ENCODE results near the gene ATXN2L.
A peak's percentile ranks its signal among the peaks of the same experiment; 100 is the strongest.
"Not testable (repeated sequence)": the region's sequence is repeated elsewhere in the genome, so short reads cannot be mapped to it uniquely, and the experiment has no call there.

ATXN2L gene

GRCh38 chr16:28822520-28823290, at the start of gene ATXN2L:
TSS of gene ATXN2L (plus strand) at chr16:28822999. CDS start at chr16:28823260, 261 bp downstream.
- DNase-seq, result peak; percentile 70 to 96

DNA sequence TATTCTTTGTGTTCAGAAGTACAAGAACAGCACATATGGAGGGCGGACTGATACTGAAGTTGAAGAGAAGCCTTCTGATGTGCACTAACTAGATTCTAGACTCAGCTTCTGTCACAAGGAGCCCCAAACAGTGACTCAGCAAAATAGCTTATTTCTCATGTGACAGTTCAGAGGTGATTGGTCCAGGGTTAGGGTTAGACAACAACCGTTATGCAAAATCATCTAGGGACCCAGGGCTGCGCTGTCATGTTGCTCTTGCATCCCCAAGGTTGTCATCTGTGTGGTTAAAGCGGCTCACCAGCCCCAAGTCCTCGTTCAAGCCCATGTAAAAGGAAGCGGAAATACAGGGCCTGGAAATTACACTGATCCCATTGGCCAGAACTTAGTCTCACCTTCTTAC, 41.1 kb upstream of the ATXN2L start:
- DNase-seq, result not testable (repeated sequence)

DNA sequence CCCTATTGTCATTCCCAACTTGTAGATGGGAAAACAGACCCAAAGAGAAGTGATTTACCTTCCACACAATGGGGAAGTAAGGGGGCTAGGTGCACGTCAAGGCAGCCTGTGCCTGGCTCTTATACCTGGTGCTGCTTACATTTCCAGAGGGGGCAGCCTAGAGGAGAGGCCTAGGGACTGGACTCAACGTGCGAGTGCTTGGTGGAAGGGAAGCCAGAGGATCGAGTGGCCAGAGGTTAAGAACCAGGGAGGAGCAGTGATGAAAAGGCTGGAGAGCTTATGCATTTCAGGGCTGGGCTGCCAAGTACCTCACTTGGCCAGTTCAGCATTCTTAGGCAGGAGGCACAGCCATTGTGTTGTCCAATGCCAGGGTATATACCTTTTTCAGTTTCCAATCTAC, 40.4 kb upstream of the ATXN2L start:
- DNase-seq, result not testable (repeated sequence)

- DNase-seq, result peak in 1 of 2 experiments; percentile 23
These were observed 20.4 kb upstream of the ATXN2L start for GRCh38 chr16:28802235-28803019.

DNA sequence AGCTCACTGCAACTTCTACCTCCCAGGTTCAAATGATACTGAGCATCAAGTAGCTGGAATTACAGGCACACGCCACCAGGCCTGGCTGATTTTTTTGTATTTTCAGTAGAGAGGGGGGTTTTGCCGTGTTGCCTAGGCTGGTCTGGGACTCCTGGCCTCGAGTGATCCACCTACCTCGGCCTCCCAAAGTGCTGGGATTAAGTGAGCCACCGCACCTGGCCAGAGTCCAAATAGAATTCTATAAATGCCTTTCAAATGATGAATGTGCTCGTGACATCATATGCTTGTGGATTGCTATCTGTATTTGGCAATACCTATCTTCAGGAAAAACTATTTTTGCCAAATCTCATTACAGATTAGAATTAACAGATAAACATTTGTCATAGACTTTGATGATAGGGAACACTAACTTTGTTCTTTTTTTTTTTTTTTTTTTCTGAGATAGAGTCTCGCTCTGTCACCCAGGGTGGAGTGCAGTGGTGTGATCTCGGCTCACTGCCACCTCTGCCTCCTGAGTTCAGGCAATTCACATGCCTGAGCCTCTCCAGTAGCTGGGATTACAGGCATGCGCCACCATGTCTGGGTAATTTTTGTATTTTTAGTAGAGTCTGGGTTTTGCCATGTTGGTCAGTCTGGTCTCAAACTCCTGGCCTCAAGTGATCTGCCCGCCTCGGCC, 15.2 kb upstream of the ATXN2L start:
- DNase-seq, result not testable (repeated sequence)

DNA sequence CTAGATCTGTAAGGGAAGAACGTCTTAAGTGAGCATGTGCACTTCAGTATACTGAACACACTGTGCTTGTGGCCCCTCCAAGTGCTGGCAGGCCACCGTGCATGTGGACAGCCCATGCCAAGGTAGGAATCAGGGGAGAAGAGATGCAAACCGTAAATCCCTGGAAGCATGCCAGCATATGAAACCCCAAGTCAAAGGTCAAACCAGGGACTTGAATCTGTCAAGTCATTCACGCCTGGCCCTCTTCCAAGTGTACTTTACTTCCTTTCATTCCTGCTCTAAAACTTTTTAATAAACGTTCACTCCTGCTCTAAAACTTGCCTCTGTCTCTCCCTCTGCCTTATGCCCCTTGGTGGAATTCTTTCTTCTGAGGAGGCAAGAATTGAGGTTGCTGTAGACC, 2.8 kb upstream of the ATXN2L start:
- no peak for DNase-seq

- not testable (repeated sequence) for DNase-seq
These were observed 2.3 kb upstream of the ATXN2L start for GRCh38 chr16:28820546-28820945.

GRCh38 chr16:28821874-28822519, 802 bp upstream of the ATXN2L start:
- DNase-seq, result no peak

- DNase-seq, result no peak
These were observed 583 bp downstream of the ATXN2L start for GRCh38 chr16:28823291-28823872.

GRCh38 chr16:28823873-28824716, 1.3 kb downstream of the ATXN2L start:
- peak; percentile 89 to 93 for DNase-seq

DNA sequence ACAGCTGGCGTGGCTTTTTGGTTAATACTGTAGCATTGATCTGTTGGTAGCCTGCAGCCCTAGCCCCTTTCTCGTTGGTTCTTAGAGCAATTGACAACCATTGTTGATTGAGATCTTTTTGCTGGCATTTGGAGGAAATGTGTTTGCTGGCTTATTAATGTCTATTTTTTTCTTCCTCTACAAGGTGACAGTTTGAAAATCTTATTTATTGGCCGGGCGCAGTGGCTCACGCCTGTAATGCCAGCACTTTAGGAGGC, 1.8 kb downstream of the ATXN2L start:
- no peak for DNase-seq

- no peak for DNase-seq
These were observed 3.3 kb downstream of the ATXN2L start for GRCh38 chr16:28826141-28826540.

DNA sequence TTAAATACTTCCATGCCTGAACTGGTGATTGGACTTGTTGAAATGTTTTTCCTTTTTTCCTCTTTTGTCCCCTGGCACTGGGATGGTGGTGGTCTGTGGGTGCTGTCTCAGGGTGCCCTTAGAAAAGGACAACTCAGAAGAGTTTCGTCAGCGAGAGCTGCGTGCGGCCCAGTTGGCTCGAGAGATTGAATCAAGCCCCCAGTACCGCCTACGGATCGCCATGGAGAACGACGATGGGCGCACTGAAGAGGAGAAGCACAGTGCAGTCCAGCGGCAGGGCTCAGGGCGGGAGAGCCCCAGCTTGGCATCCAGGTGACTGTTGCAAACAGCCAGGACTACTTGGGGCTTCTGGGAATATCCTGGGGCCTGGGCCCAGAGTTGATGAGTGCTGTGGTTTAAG, 6.9 kb downstream of the ATXN2L start:
- no peak for DNase-seq

DNA sequence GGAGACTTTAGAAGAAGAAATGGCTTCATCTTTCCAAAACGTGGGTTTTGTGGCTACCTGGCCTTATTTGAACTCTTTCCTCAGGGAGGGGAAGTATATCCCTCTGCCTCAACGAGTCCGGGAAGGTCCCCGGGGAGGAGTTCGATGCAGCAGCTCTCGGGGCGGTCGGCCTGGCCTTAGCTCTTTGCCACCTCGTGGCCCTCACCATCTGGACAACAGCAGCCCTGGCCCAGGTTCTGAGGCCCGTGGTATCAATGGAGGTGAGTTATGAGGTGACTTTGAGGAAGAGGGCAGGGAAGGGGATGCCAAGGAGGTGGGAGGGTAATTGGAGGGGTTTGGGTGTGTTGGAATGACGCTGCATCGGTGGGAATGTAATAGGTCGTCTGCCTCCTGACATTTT, 7.7 kb downstream of the ATXN2L start:
- no peak for DNase-seq

DNA sequence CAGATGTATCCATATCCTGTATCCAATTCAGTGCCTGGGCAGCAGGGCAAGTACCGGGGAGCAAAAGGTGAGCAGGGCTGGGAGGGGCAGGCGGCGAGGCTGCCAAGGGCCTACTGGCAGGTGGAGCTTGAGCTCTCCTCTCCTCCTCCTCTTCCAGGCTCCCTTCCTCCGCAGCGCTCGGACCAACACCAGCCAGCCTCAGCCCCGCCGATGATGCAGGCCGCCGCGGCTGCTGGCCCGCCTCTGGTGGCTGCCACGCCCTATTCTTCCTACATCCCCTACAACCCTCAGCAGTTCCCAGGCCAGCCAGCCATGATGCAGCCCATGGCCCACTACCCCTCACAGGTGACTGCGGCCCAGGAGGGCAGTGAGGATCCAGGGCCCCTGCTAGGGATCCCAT, 11.6 kb downstream of the ATXN2L start:
- no peak for DNase-seq

DNA sequence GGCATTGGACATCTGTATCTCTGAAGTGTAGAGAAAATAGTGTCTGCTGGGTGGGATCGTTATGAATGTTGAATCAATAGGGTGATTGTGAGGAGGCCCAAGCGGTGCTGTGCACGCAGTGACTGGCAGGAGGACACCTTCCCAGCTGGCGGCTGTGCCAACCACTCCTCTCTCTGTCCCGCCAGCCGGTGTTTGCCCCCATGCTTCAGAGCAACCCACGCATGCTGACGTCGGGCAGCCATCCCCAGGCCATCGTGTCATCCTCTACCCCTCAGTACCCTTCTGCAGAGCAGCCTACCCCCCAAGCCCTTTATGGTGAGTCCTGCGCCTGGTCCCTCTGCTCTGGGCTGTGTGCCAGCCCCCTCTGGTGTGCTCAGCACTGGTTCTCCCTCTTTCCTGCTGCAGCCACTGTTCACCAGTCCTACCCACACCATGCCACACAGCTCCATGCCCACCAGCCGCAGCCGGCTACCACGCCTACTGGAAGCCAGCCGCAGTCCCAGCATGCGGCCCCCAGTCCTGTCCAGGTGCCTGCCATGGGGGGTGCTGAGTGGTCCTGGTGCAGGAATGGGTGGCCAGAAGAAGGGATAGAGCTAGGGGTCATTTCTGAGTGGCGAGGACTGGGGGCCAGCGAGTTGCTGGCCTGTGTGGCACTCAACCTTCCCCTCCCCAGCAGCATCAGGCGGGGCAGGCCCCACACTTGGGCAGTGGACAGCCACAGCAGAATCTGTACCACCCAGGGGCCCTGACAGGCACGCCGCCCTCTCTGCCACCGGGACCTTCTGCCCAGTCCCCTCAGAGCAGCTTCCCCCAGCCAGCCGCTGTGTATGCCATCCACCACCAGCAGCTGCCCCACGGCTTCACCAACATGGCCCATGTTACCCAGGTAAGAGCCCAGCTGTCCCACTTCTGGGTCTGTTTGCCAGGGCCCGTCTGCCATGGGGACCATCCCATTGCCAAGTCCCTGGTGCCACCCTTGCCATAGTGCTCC, 12.4 kb downstream of the ATXN2L start:
- no peak for DNase-seq

- no peak for DNase-seq
These were observed 13.3 kb downstream of the ATXN2L start for GRCh38 chr16:28835864-28836760.

GRCh38 chr16:28836761-28837064, 13.9 kb downstream of the ATXN2L start:
- DNase-seq, result no peak

DNA sequence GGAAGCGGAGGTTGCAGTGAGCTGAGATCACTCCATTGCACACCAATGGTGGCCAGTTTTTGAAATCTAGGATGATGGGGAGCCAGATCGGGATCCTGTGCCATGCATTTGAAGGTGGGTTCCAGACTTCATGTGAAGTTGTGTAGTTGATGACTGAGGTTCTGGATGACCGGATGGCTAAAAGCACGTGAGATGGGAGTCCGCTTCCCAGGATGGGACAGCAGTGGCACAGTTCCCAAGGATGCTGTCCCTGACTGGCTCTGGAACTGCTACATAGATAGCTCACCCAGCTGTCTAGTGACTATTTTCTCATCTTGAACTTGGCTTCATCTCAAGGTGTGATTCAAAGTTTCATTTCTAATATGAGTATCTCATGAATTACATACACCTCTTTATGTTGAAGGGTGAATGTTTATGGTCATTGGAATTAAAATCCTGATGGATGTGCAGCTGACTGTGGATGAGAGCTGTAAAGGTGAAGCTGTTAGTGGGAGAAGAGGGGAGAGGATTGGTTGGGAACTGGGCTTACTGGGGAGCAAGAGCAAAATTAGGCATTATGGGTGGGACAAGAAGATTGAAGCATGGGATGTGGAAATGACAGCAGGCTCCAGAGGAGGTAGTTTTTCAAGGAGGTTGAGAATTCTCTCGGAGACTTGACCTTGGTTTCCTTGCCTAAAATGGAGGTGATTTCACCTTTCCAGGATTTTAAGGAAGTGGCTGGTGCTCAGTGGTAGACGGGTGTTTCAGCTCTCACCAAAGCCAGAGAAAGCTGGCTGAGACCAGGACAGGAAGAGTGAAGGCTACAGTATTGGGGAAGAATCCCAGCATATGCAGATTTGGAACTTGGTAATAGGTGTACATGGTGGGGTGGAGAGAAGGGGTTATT, 15.1 kb downstream of the ATXN2L start:
- DNase-seq, result no peak
